Measurements from ENCODE around the gene ZNF783. TPM values are rescaled to one million over a fixed set of nuclear protein-coding genes. Genes with fewer than 3 reads are reported as not detected.

The ZNF783 gene
- total RNA-seq, result 10.4 and 11.3 TPM in 2 replicates

GRCh38 chr7:149261829-149262617, at the start of gene ZNF783:
Gene ZNF783 (plus strand): TSS chr7:149262196. CDS start chr7:149262334, 138 bp downstream.
- TF ChIP-seq, protein P1, sequence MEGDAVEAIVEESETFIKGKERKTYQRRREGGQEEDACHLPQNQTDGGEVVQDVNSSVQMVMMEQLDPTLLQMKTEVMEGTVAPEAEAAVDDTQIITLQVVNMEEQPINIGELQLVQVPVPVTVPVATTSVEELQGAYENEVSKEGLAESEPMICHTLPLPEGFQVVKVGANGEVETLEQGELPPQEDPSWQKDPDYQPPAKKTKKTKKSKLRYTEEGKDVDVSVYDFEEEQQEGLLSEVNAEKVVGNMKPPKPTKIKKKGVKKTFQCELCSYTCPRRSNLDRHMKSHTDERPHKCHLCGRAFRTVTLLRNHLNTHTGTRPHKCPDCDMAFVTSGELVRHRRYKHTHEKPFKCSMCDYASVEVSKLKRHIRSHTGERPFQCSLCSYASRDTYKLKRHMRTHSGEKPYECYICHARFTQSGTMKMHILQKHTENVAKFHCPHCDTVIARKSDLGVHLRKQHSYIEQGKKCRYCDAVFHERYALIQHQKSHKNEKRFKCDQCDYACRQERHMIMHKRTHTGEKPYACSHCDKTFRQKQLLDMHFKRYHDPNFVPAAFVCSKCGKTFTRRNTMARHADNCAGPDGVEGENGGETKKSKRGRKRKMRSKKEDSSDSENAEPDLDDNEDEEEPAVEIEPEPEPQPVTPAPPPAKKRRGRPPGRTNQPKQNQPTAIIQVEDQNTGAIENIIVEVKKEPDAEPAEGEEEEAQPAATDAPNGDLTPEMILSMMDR (IDR thresholded peaks at IDR 0.05; ENCODE audit: insufficient read depth, low read length, poor library complexity, severe bottlenecking), result peak; percentile 37
- Histone ChIP-seq H3K36me3 (ENCODE audit: control insufficient read depth, insufficient read depth, low read length) (no peaks in the 10 kb centered on the region), H3K27me3 (ENCODE audit: control insufficient read depth, insufficient read depth, low read length) (no peaks in the 10 kb centered on the region), H3K4me3 (ENCODE audit: low read depth, low read length) (peak within 1 kb of the TSS; percentile 54)
- no peak for DNase-seq (ENCODE audit: low read depth)

GRCh38 chr7:149214020-149214720, 47.8 kb upstream of the ZNF783 start:
- H3K4me3 ChIP-seq (ENCODE audit: low read depth, low read length), result no peak overlapping the region
- no peaks in the 10 kb centered on the region for H3K27me3 ChIP-seq (ENCODE audit: control insufficient read depth, insufficient read depth, low read length)
- no peak for DNase-seq (ENCODE audit: low read depth)
- TF ChIP-seq, protein P1 (IDR thresholded peaks at IDR 0.05; ENCODE audit: insufficient read depth, low read length, poor library complexity, severe bottlenecking), result no peak
- peaks cover 9% of the 10 kb centered on the region for H3K36me3 ChIP-seq (ENCODE audit: control insufficient read depth, insufficient read depth, low read length)

DNA sequence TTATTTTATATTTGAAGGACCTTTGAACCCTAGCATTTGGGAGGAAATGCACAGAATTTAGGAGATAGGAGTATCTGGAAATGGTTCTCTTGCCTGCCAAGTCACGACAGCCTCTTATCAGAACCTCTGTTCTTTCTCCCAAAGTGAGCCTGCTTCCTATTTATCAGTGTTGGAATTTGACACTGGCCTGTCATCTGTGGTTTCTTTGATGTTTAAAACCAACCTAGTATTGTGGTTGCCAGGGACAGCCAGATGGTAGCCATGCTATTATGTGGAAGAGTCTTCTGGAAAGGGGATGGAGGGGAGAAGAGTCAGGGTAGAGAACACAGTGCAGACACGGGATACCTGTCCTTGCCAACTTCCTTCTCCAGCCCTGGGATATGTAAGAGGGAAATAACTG, 45.6 kb upstream of the ZNF783 start:
- Histone ChIP-seq H3K4me3 (ENCODE audit: low read depth, low read length) (no peak overlapping the region), H3K36me3 (ENCODE audit: control insufficient read depth, insufficient read depth, low read length) (peaks cover 6% of the 10 kb centered on the region), H3K27me3 (ENCODE audit: control insufficient read depth, insufficient read depth, low read length) (no peaks in the 10 kb centered on the region)
- TF ChIP-seq, protein P1 (IDR thresholded peaks at IDR 0.05; ENCODE audit: insufficient read depth, low read length, poor library complexity, severe bottlenecking), result no peak
- no peak for DNase-seq (ENCODE audit: low read depth)

DNA sequence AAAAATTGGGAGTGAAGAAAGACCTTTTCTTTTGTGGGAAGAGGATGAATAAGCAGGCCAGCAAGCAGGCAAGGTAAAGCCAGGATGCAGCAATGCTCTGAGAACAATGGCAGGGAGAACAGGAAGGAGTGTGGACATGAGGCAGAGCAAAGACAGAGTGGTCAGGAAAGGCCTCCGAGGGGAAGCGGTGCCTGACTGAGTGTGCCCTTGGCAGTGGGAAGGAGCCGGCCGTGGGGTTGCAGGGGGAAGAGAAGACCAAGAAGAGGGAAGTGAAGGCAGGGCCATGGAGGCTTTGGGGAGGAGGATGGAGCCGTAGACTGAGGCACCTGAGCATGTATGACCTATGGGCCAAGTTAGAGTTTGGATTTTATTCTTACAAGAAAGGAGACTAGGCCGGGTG, 44.4 kb upstream of the ZNF783 start:
- TF ChIP-seq, protein P1 (IDR thresholded peaks at IDR 0.05; ENCODE audit: insufficient read depth, low read length, poor library complexity, severe bottlenecking), result no peak
- H3K36me3 ChIP-seq (ENCODE audit: control insufficient read depth, insufficient read depth, low read length), result peaks cover 6% of the 10 kb centered on the region
- no peak for DNase-seq (ENCODE audit: low read depth)

DNA sequence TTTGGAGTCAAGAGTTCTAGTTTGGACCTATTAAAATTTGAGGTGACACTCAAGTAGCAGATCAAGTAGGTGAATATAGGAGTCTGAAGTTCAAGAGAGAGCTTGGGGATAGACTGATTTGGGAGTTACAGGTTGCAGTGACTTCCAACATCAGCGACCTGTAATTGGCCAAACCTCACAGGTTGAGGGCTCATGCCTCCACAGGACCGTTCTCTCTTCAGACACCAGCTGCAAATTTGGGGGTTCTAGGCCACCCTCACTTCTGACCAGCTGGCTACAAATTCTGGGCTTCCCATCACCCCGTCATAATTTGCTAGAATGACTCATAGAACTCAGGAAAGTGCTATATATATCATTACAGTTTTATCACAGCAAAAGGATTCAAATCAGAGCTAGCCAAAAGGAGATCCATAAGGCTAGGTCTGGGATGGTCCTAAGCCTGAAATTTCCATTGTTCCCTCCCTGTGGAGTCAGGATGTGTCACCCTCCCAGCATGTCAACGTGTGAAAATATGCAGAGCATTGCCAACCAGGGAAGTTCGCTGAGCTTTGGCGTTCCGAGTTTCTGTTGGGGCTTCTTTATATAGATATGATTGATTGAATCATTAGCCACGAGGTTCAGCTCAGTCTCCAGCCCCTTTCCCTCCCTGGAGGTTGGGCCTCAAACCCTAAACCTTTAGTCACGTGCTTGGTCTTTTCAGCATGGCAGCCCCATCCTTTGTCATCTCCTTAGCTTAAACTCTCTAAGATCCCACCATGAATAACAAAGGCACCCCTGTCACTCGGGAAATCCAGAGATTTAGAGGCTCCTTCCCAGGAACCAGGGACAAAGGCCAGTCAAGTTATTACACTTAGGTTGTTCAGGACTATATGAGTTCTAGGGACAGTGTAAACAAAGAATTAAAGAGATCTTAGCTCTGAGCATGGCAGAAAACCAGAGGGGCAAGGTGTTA, 43.3 kb upstream of the ZNF783 start:
- peaks cover 6% of the 10 kb centered on the region for H3K36me3 ChIP-seq (ENCODE audit: control insufficient read depth, insufficient read depth, low read length)
- DNase-seq (ENCODE audit: low read depth), result no peak
- H3K4me3 ChIP-seq (ENCODE audit: low read depth, low read length), result no peak overlapping the region
- TF ChIP-seq, protein P1 (IDR thresholded peaks at IDR 0.05; ENCODE audit: insufficient read depth, low read length, poor library complexity, severe bottlenecking), result no peak
- no peaks in the 10 kb centered on the region for H3K27me3 ChIP-seq (ENCODE audit: control insufficient read depth, insufficient read depth, low read length)

More for the DNA sequence above, 44.4 kb upstream of the ZNF783 start:
- Histone ChIP-seq H3K4me3 (ENCODE audit: low read depth, low read length) (no peak overlapping the region), H3K27me3 (ENCODE audit: control insufficient read depth, insufficient read depth, low read length) (no peaks in the 10 kb centered on the region)
